Astrocyte (in vitro differentiated cells and primary cell): Measurements from ENCODE around the gene LRCH1. TPM values are rescaled to one million over a fixed set of nuclear protein-coding genes. Genes with fewer than 3 reads are reported as not detected.
A peak's percentile ranks its signal among the peaks of the same experiment; 100 is the strongest.

Experiments used
- DNase-seq: peaks from one replicate; pipeline ENCODE4 v3.0.0-alpha.2; 2010; ENCODE audit warnings: low read depth
- FAIRE-seq: peaks from 2 replicates; lab custom pipeline; 2011; peaks lifted over from hg19 to GRCh38; lab: Jason Lieb, UNC
- H2AFZ ChIP-seq: 2 replicates; pipeline ENCODE4 v1.6.0; 2012; ENCODE audit warnings: low read depth, low read length, inconsistent platforms
- H3K27ac ChIP-seq: 2 replicates; pipeline ENCODE4 v1.5.1; 2011; ENCODE audit warnings: low read depth, low read length, inconsistent platforms
- H3K27me3 ChIP-seq: 2 replicates; pipeline ENCODE4 v1.6.0; 2011; ENCODE audit warnings: low read length, inconsistent platforms; ENCODE audit not compliant: insufficient read depth
- H3K36me3 ChIP-seq: 2 replicates; pipeline ENCODE4 v1.5.1; 2011; ENCODE audit warnings: low read length, inconsistent platforms; ENCODE audit not compliant: insufficient read depth
- H3K4me1 ChIP-seq: 2 replicates; pipeline ENCODE4 v1.5.1; 2011; ENCODE audit warnings: low read length, inconsistent platforms; ENCODE audit not compliant: insufficient read depth
- H3K4me2 ChIP-seq: 2 replicates; pipeline ENCODE4 v1.6.0; 2012; ENCODE audit warnings: low read length, inconsistent platforms
- H3K4me3 ChIP-seq: 2 replicates; pipeline ENCODE4 v1.5.1; 2011; ENCODE audit warnings: low read depth, mild to moderate bottlenecking, low read length, inconsistent platforms; ENCODE audit not compliant: insufficient read depth
- H3K79me2 ChIP-seq: 2 replicates; pipeline ENCODE4 v1.6.0; 2012; ENCODE audit warnings: mild to moderate bottlenecking, low read length, inconsistent platforms; ENCODE audit not compliant: insufficient read depth
- H3K9ac ChIP-seq: 2 replicates; pipeline ENCODE4 v1.6.0; 2012; ENCODE audit warnings: mild to moderate bottlenecking, low read length, inconsistent platforms
- H3K9me3 ChIP-seq: 2 replicates; pipeline ENCODE4 v1.5.1; 2012; ENCODE audit warnings: low read depth, mild to moderate bottlenecking, low read length, inconsistent platforms; ENCODE audit not compliant: insufficient read depth
- H4K20me1 ChIP-seq: 2 replicates; pipeline ENCODE4 v1.6.0; 2012; ENCODE audit warnings: low read length, inconsistent platforms; ENCODE audit not compliant: insufficient read depth
- H3K27ac Mint-ChIP-seq: one replicate; pipeline ENCODE4 v1.8.0; 2021; ENCODE audit warnings: mild to moderate bottlenecking, mixed read lengths; ENCODE audit not compliant: unreplicated experiment
- H3K27me3 Mint-ChIP-seq: one replicate; pipeline ENCODE4 v1.8.0; 2021; ENCODE audit warnings: low read depth, mixed read lengths; ENCODE audit not compliant: unreplicated experiment
- H3K36me3 Mint-ChIP-seq: one replicate; pipeline ENCODE4 v1.8.0; 2021; ENCODE audit warnings: low read depth, mixed read lengths; ENCODE audit not compliant: unreplicated experiment
- H3K4me1 Mint-ChIP-seq: one replicate; pipeline ENCODE4 v1.8.0; 2021; ENCODE audit warnings: low read depth, mixed read lengths; ENCODE audit not compliant: unreplicated experiment
- H3K4me3 Mint-ChIP-seq: one replicate; pipeline ENCODE4 v1.8.0; 2021; ENCODE audit warnings: mild to moderate bottlenecking, moderate library complexity, mixed read lengths; ENCODE audit not compliant: unreplicated experiment
- H3K9me3 Mint-ChIP-seq: one replicate; pipeline ENCODE4 v1.8.0; 2021; ENCODE audit warnings: mild to moderate bottlenecking, mixed read lengths; ENCODE audit not compliant: unreplicated experiment
- CTCF ChIP-seq: IDR thresholded peaks from 2 replicates; pipeline ENCODE4 v1.5.1; 2011; ENCODE audit warnings: low read depth, mild to moderate bottlenecking, inconsistent platforms, low read length, moderate library complexity; ENCODE audit not compliant: insufficient read depth
- EZH2 ChIP-seq: IDR thresholded peaks from 2 replicates; pipeline ENCODE4 v1.6.1; 2012; ENCODE audit warnings: mild to moderate bottlenecking, low read length, inconsistent platforms; ENCODE audit not compliant: insufficient read depth
- total RNA-seq: library from RNA; stranded (reverse); gene quantifications from 2 replicates; pipeline ENCODE4 v1.2.1, GENCODE V29; 2021

LRCH1 gene
- total RNA-seq, 1 donor from 2014 or later: 17.7 TPM

- no peaks in the 10 kb centered on the region for H3K4me1 ChIP-seq
- no peaks in the 10 kb centered on the region for H3K27me3 ChIP-seq
These were observed 163.9 kb downstream of the LRCH1 start for GRCh38 chr13:46716821-46717220.

DNA sequence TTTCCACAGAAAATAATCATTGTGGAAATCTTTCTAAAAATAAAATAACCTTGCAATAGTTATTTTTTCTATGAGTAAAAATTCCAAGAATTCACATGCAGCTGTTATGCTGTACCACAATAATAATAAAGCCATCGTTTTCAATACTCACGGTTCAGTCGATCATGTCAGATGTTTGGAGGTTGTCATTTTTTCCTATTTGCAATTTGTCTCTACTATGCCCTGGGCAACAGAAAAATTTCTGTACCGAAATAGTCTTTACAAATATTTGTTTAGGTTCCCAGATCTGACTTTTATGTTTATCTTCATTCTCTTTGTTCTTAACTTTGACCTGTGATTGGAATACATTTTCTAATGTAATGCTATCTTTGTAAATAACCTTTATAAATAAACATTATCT, 164.3 kb downstream of the LRCH1 start:
- Mint-ChIP-seq H3K36me3 (no peaks in the 10 kb centered on the region), H3K27me3 (no peaks in the 10 kb centered on the region), H3K4me1 (no peaks in the 10 kb centered on the region), H3K9me3 (no peaks in the 10 kb centered on the region), H3K4me3 (no peak overlapping the region), H3K27ac (no peak overlapping the region)
- Histone ChIP-seq H3K27ac (no peak overlapping the region), H3K36me3 (peaks cover 6% of the 10 kb centered on the region), H2AFZ (no peak overlapping the region), H4K20me1 (peaks cover 2% of the 10 kb centered on the region), H3K4me3 (no peak overlapping the region), H3K4me1 (no peaks in the 10 kb centered on the region), H3K4me2 (no peak overlapping the region), H3K79me2 (no peaks in the 10 kb centered on the region), H3K9me3 (no peaks in the 10 kb centered on the region), H3K27me3 (no peaks in the 10 kb centered on the region), H3K9ac (no peak overlapping the region)
- TF ChIP-seq EZH2 (no peak), CTCF (no peak)
- DNase-seq (no peak), FAIRE-seq (no peak)

More at GRCh38 chr13:46716821-46717220, 163.9 kb downstream of the LRCH1 start:
- peak; percentile 17 for DNase-seq
- H3K9ac ChIP-seq: no peak overlapping the region
- no peaks in the 10 kb centered on the region for H3K36me3 Mint-ChIP-seq
- no peak overlapping the region for H2AFZ ChIP-seq
- H3K4me1 Mint-ChIP-seq: no peaks in the 10 kb centered on the region
- H3K79me2 ChIP-seq: no peaks in the 10 kb centered on the region
- H3K9me3 Mint-ChIP-seq: no peaks in the 10 kb centered on the region
- peaks cover 9% of the 10 kb centered on the region for H3K36me3 ChIP-seq
- no peaks in the 10 kb centered on the region for H3K9me3 ChIP-seq
- no peak overlapping the region for H3K27ac Mint-ChIP-seq
- H3K4me3 ChIP-seq: no peak overlapping the region
- no peaks in the 10 kb centered on the region for H3K27me3 Mint-ChIP-seq
- no peak overlapping the region for H3K4me3 Mint-ChIP-seq
- peaks cover 2% of the 10 kb centered on the region for H4K20me1 ChIP-seq
- no peak overlapping the region for H3K4me2 ChIP-seq
- TF ChIP-seq EZH2 (no peak), CTCF (no peak)
- no peak for FAIRE-seq
- no peak overlapping the region for H3K27ac ChIP-seq

GRCh38 chr13:46717856-46718255, 164.9 kb downstream of the LRCH1 start:
- Histone ChIP-seq H3K79me2 (no peaks in the 10 kb centered on the region), H4K20me1 (peaks cover 2% of the 10 kb centered on the region), H3K27me3 (no peaks in the 10 kb centered on the region), H2AFZ (no peak overlapping the region), H3K27ac (no peak overlapping the region), H3K4me2 (no peak overlapping the region), H3K9me3 (no peaks in the 10 kb centered on the region), H3K36me3 (peaks cover 6% of the 10 kb centered on the region), H3K9ac (no peak overlapping the region), H3K4me3 (no peak overlapping the region), H3K4me1 (no peaks in the 10 kb centered on the region)
- H3K4me3 Mint-ChIP-seq: no peak overlapping the region
- no peaks in the 10 kb centered on the region for H3K4me1 Mint-ChIP-seq
- FAIRE-seq (no peak), DNase-seq (no peak)
- H3K36me3 Mint-ChIP-seq: no peaks in the 10 kb centered on the region
- H3K27ac Mint-ChIP-seq: no peak overlapping the region
- TF ChIP-seq EZH2 (no peak), CTCF (no peak)
- H3K9me3 Mint-ChIP-seq: no peaks in the 10 kb centered on the region
- no peaks in the 10 kb centered on the region for H3K27me3 Mint-ChIP-seq
